ENCODE data around the gene SUCLG2.

DNA sequence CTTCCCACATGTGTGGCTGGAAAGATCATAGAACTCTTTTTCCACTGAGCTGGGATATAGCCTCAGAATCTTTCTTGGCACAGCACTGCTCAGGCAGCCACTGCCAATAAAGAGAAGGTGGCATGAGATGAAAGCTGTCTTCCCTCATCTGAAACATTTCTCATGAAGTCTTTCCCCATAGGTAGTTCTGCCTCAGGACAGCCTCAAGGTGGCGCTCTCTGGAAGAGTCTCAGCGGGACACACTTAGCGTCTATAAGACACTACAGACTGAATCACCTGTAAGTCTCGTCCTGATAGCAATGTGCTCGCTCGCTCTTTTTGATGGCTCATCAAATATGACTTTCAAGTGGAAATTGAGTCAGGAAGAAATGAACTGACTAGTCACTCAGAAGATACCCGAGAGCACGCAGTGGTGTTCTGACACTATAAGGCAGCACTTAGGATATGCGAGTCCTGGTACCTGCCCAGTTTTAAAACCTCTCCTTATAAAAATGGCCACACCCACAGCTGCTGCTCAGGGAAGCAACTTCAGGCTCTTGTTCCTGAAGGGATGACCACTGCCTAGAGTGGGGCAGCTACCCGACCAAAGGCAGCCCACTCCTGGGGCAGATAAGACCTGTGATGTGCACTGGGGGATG lies 269.5 kb downstream of the SUCLG2 start:
- TF ChIP-seq, protein P1, sequence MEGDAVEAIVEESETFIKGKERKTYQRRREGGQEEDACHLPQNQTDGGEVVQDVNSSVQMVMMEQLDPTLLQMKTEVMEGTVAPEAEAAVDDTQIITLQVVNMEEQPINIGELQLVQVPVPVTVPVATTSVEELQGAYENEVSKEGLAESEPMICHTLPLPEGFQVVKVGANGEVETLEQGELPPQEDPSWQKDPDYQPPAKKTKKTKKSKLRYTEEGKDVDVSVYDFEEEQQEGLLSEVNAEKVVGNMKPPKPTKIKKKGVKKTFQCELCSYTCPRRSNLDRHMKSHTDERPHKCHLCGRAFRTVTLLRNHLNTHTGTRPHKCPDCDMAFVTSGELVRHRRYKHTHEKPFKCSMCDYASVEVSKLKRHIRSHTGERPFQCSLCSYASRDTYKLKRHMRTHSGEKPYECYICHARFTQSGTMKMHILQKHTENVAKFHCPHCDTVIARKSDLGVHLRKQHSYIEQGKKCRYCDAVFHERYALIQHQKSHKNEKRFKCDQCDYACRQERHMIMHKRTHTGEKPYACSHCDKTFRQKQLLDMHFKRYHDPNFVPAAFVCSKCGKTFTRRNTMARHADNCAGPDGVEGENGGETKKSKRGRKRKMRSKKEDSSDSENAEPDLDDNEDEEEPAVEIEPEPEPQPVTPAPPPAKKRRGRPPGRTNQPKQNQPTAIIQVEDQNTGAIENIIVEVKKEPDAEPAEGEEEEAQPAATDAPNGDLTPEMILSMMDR (IDR thresholded peaks at IDR 0.05; ENCODE audit: low read depth, low read length, poor library complexity, severe bottlenecking), result peak; percentile 86
- TF ChIP-seq EZH2phosphoT487 (IDR thresholded peaks at IDR 0.05; ENCODE audit: borderline replicate concordance, low read length), result no peak

All from DOHH2 (cell line).